ENCODE data around the gene CCDC7. TPM values are rescaled to one million over a fixed set of nuclear protein-coding genes. Genes with fewer than 3 reads are reported as not detected.
"Not testable (repeated sequence)": the region's sequence is repeated elsewhere in the genome, so short reads cannot be mapped to it uniquely, and the experiment has no call there.

CCDC7 gene
- total RNA-seq, 1 donor from 2014 or later = 19.0 TPM

DNA sequence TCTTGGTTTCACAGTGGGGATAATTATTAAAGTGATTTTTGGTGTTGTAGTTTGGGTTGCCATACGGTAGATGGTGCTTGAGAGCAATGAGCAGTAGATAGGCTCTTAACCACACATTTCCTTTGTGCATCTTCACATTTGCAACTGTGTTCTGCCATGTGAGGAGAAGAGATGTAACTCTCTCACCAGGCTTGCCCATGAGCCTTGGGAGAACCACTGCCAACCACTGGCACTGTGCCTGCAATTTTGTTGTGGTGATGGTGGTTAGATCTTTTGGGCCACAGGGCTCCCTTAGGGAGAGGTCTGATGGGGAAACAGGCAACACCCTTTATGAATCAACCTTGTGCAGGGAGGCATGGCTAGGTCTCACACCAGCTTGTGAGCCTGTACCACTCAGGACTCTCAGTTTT lies 204.3 kb downstream of the CCDC7 start:
- intact Hi-C loops (cut with DNase I) = no loop called here
- ATAC-seq (ENCODE audit: poor library complexity) = no peak
- DNase-seq = no peak

DNA sequence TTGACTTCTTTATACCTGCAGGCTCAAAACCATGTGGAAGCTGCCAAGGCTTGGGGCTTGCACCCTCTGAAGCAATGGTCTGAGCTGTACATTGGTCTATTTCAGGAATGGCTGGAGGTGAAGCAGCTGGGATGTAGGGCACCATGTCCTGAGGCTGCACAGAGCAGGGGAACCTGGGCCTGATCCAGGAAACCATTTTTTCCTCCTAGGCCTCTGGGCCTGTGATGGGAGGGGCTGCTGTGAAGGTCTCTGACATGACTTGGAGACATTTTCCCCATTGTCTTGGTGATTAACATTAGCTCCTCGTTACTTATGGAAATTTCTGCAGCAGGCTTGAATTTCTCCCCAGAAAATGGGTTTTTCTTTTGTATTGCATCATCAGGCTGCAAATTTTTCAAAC lies 211.5 kb downstream of the CCDC7 start:
- DNase-seq; intact Hi-C loops (cut with DNase I); ATAC-seq (ENCODE audit: poor library complexity): not testable (repeated sequence)

GRCh38 chr10:32661346-32661745 lies 215.4 kb downstream of the CCDC7 start:
- ATAC-seq (ENCODE audit: poor library complexity) = no peak
- DNase-seq = no peak
- intact Hi-C loops (cut with DNase I) = no loop called here

DNA sequence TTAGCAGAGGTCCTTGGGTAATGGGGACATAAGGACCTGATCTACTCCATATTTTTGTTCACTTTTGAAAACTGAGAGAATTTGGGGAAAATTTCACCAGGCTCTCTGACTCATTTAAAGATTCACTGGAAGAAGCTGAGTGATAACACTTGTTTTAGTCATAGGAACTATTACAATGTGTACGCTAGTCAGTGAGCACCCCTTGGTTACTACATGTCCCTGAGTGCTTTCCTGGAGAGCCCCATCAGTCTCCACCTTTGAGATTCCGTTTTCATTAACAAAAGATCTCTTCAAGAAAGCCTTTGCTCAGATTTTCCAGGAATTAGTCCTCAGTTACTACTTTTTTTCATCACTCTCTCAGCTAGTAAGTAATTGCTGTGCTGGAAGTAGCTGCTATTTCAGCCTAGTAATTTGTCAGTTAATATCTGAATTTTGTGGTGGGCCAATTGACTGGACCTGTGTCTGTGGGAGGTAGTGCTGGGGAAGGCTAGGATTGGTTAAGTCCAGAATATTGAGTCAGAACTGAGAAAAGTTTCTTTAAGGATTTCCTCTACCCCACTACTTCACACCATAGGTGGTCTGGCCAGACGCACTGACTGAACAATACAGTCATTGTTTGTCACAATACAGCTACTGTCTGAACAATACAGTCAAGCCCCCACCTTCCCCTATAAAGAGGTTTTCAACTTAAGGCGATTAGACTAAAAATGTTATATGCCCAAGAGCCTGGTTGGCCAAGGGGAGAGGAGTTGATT lies 235.0 kb downstream of the CCDC7 start:
- intact Hi-C loops (cut with DNase I) = no loop called here
- no peak for DNase-seq

DNA sequence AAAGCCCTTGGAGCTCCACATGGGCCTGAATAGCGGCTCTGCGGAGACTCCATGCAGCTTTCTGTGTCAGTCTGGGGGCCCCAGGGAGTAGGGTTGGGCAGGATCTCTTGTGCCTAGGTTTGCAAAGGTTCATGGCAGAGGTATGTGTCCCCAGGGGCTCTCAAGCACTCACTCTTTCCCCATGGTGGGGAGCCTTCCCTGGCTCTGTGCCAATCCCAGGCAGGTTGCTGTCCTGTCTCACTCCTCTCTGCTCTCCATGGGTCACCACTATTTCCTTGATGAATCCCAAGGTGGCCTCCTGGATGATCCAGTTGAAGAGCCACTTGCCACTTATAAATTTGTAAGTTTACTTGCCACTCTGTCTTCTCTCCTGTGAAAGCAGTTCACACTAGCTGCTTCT lies 238.4 kb downstream of the CCDC7 start:
- ATAC-seq (ENCODE audit: poor library complexity) = no peak

More for the DNA sequence above, 235.0 kb downstream of the CCDC7 start:
- no peak for ATAC-seq (ENCODE audit: poor library complexity)

GRCh38 chr10:32687116-32687515 lies 241.2 kb downstream of the CCDC7 start:
- DNase-seq (no peak), ATAC-seq (ENCODE audit: poor library complexity) (no peak)
- intact Hi-C loops (cut with DNase I) = no loop called here

More for the DNA sequence above, 238.4 kb downstream of the CCDC7 start:
- intact Hi-C loops (cut with DNase I) = no loop called here
- DNase-seq = no peak

DNA sequence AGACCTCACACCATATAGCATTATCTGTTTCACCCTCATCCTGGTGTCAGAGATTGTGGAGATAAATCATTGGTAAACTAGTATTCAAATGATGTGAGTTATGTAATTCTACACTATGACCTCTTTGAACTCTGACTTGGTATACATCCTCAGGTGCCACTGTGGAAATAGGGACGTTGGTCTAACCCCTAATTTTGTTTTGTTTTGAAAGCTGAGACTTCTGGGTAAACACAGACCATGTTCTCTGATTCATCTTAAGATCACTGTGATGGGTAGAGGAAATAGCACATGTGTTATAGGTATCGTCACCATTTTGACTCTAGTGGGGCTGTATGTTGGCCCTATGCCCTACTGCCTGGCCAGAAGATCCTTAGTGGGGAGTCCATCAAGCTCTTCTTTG lies 241.6 kb downstream of the CCDC7 start:
- DNase-seq = no peak
- intact Hi-C loops (cut with DNase I) = no loop called here
- ATAC-seq (ENCODE audit: poor library complexity) = no peak

- ATAC-seq (ENCODE audit: poor library complexity) (no peak), DNase-seq (no peak)
- intact Hi-C loops (cut with DNase I) = no loop called here
Observed at GRCh38 chr10:32692174-32692573, 246.2 kb downstream of the CCDC7 start.

DNA sequence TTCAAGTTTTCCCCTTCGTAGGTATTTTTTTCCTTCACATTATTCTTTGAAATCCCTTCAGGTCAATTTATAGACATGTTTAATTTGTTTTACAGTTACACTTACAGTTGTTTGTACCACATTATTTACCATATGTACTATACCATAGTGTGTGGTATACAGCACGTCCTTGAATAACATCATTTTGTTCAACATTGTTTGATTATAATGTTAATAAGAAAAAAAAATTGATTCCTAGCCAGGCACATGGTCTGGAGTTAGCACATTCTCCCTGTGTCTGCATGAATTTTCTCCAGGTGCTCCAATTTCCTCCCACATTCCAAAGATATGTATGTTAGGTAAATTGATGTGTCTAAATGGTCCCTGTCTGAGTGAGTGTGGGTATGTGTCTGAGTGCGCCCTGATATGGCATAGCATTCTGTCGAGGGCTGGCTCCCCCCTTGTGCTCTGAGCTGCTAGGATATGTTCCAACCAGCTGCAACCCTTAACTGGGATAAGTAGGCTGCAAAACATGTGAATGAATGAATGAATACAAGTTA lies 247.6 kb downstream of the CCDC7 start:
- DNase-seq = no peak
- ATAC-seq (ENCODE audit: poor library complexity) = no peak
- intact Hi-C loops (cut with DNase I) = no loop called here

- intact Hi-C loops (cut with DNase I); DNase-seq; ATAC-seq (ENCODE audit: poor library complexity): not testable (repeated sequence)
Observed at GRCh38 chr10:32699683-32700082, 253.7 kb downstream of the CCDC7 start.

GRCh38 chr10:32713560-32713959 lies 267.6 kb downstream of the CCDC7 start:
- no peak for ATAC-seq (ENCODE audit: poor library complexity)
- no peak for DNase-seq
- intact Hi-C loops (cut with DNase I) = no loop called here

DNA sequence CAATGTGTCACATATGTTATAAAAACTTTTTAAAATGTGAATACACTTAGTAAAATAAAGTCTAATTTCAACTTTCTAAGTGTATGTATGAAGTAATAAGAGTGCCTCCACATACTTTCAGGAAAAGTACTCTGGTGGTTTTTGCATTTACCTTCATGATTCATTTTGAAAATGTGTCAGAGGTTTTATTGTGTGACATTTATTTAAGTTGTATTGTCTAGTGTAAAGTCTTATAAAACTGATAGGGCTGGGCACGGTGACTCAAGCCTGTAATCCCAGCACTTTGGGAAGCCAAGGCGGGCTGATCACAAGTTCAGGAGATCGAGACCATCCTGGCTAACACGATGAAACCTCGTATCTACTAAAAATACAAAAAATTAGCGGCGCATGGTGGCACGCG lies 285.6 kb downstream of the CCDC7 start:
- DNase-seq = no peak
- intact Hi-C loops (cut with DNase I) = no loop called here
- no peak for ATAC-seq (ENCODE audit: poor library complexity)

- intact Hi-C loops (cut with DNase I) = no loop called here
- ATAC-seq (ENCODE audit: poor library complexity) = no peak
- DNase-seq = no peak
Observed at GRCh38 chr10:32738958-32739357, 293.0 kb downstream of the CCDC7 start.

DNA sequence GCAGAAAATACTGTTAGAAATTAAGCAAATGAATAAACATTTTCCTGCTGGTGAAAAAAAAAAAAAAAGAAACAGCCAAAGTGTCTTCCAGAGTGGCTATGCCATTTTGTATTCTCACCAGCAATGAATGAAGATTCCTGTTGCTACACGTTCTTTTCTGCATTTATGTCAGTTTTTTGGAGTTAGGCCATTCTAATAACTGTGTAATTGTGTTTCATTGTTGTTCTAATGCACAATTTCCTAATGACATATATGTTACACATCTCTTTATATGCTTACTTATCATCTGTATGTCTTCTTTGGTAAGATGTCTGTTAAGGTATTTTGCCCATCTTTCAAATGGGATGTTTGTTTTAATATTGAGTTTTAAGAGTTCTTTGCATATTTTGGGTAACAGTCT lies 298.4 kb downstream of the CCDC7 start:
- intact Hi-C loops (cut with DNase I) = no loop called here
- no peak for ATAC-seq (ENCODE audit: poor library complexity)
- DNase-seq = no peak

GRCh38 chr10:32746869-32747268 lies 300.9 kb downstream of the CCDC7 start:
- ATAC-seq (ENCODE audit: poor library complexity) (no peak), DNase-seq (no peak)
- intact Hi-C loops (cut with DNase I) = no loop called here

DNA sequence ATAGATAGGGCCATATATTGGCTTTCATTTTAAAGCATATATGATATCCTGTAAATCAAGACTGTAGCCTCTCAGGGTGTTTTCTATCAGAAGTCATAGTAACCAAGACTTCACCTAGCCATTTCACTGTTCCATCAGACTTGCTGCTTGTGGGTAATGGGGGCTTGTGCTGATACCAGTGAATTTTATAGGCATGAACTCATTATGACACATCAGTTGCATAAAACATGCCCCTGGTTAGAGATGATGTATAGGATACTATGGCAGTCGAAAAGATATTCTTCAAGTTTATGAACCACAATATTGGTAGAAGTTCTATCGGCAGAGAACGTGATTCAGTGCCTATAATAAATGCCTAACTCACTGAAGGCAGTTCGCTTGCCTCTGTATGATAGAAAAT lies 305.6 kb downstream of the CCDC7 start:
- intact Hi-C loops (cut with DNase I) = no loop called here
- DNase-seq (no peak), ATAC-seq (ENCODE audit: poor library complexity) (no peak)

- ATAC-seq (ENCODE audit: poor library complexity); intact Hi-C loops (cut with DNase I); DNase-seq: not testable (repeated sequence)
Observed at GRCh38 chr10:32754900-32755299, 309.0 kb downstream of the CCDC7 start.

DNA sequence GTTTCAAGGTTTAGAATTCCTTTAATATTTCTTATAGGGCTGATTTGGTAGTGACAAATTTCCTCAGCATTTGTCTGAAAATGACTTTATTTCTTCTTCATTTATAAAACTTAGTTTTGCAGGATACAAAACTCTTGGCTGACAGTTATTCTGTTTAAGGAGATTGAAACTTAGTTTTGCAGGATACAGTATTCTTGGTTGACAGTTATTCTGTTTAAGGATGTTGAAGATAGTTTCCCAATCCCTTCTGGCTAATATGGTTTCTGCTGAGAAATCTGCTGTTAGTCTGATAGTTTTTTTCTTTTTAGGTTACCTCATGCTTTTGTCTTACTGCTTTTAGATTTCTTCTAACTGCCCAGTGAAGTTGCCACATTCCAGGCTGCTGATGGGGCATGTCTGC lies 325.3 kb downstream of the CCDC7 start:
- ATAC-seq (ENCODE audit: poor library complexity) (no peak), DNase-seq (no peak)
- intact Hi-C loops (cut with DNase I) = no loop called here

DNA sequence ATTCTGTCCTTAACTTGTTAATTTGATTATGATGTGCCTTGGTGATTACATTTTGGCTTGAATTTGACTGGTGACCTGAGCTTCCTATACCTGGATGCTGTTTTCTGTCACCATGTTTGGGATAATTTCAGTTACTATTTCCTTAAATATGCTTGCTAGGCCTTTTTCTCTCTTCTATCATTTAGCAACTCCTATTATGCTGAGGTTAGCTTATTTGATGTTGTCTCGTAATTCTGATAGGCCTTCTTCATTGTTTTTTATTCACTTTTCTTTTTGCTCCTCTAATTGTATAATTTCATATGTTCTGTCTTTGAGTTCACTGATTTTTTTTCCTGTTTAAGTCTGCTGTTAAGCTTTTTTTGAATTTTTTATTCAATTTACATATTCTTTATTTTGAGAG lies 327.2 kb downstream of the CCDC7 start:
- DNase-seq (no peak), ATAC-seq (ENCODE audit: poor library complexity) (no peak)
- intact Hi-C loops (cut with DNase I) = no loop called here

DNA sequence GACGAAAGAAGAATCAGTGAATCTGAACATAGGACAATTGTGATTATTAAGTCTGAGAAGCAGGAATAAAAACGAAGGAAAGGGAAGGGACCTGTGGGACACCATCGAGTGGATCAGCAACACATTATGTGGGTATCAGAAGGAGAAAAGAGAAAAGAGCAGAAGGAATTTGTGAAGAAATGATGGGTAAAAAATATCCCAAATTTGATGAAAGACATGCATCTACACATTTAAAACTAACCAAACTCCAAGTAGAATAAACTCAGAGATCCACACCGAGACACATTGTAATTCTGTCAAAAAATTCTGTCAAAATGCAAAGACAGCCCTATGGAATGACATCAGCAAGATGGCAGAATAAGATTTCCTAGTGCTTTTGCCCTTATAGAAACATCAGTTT lies 341.0 kb downstream of the CCDC7 start:
- no peak for ATAC-seq (ENCODE audit: poor library complexity)
- intact Hi-C loops (cut with DNase I) = no loop called here
- DNase-seq = no peak
